GM18873 (cell line): Measurements from ENCODE around the gene ACAN.

Experiments
- ATAC-seq: cut with Tn5 transposase; IDR thresholded peaks from one replicate; pipeline ENCODE4 v1.9.1; 2021; ENCODE audit warnings: mild to moderate bottlenecking, moderate library complexity, moderate number of reproducible peaks; ENCODE audit not compliant: unreplicated experiment, low FRiP score

ACAN gene

DNA sequence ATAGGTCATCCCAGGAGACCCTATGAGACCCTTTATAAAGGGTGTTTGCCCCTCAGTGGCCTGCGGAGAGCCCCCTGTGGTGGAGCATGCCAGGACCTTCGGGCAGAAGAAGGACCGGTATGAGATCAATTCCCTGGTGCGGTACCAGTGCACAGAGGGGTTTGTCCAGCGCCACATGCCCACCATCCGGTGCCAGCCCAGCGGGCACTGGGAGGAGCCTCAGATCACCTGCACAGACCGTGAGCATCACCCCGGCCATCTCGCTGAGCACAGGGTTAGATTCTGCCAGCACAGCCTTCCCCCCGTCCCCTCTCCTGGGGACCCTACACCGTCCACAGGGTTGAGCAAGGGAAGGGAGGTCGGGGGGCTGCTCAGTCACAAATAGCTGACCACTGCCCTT lies 70.5 kb downstream of the ACAN start:
- no peak for ATAC-seq

GRCh38 chr15:88874275-88874674 lies 71.0 kb downstream of the ACAN start:
- ATAC-seq, result no peak

DNA sequence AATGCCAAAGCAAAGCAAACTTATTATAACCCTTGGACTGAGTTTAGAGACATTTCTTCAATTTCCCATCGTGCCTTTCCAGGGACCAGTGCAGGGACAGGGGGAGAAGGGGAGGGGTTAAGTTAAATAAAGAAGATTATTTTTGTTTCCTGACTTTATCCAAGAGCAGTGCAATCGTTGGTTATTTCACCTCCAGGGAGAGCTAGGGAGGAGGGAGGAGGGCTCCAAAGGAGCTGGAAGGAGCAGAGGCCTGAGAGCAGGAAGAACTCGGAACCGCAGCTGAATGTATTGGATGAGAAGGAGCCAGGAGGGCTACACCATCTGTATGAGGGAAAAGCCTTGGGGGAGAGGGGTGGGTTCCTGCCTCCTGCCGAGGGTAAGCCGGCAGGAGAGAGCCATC lies 71.4 kb downstream of the ACAN start:
- ATAC-seq, result no peak

DNA sequence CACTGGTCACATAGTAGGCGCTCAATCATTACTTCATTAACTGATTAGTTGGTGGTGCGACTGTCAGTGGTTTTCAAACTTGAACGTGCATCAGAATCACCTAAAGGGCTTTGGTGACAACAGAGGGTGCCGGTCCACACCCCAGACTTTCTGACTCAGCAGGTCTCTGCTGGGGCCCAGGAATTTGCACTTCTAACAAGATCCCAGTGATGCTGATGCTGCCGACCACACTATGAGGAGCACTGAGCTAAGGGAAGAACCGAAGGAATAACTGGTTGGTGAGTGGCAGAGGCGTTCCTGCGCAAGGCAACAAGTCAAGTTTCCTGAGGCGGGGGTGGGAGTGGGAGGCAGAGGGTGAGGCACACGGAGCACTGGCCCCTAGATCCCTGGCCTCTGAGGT lies 73.3 kb downstream of the ACAN start:
- no peak for ATAC-seq

DNA sequence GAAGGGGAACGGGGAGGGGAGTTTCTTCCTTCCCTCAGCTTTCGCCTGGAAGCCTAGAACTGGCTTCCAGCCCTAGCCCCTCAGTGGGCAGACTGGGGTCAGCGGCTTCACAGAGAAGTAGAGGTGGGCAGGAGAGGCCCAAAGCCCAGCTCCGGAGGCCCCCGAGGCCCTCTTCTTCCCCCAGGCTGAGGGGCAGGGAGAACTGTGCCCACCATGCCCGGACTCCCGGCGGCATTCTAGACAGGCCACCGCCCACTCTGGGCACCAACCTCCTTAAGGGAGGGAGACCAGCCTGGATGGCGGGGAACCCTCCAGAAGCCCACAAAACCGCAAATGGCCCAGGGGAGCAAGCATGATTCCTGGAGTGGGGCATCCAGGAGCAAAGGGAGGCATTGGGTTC lies 74.2 kb downstream of the ACAN start:
- no peak for ATAC-seq

- ATAC-seq, result no peak
These were observed 74.7 kb downstream of the ACAN start for GRCh38 chr15:88877906-88878305.

- no peak for ATAC-seq
These were observed 75.5 kb downstream of the ACAN start for GRCh38 chr15:88878720-88879184.

GRCh38 chr15:88880944-88881740 lies 77.9 kb downstream of the ACAN start:
- no peak for ATAC-seq

DNA sequence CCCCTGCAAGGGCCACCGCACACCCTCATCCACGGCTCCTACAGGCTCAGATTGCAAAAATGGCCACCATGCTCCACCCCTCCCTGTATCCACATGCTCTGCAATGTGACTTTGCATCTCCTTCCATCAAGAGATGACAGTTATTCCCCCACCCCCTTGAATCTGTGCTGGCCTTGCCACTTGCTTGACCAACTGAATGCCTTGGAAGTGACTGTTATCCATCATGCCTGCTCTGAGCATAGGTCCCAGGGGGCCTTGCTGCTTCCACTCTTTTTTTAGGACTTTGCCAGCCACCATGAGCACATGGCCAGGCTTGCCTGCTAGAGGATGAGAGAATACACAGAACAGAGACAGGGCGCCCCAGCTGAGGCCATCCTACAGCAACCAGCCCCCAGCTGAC lies 78.5 kb downstream of the ACAN start:
- no peak for ATAC-seq

DNA sequence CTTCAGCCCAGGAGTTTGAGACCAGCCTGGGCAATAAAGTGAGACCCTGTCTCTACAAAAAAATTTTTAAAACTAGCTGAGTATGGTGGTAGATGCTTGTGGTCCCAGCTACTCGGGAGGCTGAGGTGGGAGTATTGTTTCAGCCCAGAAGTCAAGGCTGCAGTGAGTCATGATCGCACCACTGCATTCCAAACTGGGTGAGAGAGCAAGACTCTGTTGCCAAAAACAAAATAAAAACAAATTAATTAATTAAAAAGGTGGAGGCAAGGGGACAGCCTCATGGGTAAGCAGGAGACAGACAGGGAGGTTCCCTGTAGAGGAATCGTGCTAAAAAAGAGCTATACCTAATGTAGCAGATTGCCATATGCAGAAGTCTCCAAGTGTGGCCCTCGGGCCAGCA lies 79.5 kb downstream of the ACAN start:
- no peak for ATAC-seq

DNA sequence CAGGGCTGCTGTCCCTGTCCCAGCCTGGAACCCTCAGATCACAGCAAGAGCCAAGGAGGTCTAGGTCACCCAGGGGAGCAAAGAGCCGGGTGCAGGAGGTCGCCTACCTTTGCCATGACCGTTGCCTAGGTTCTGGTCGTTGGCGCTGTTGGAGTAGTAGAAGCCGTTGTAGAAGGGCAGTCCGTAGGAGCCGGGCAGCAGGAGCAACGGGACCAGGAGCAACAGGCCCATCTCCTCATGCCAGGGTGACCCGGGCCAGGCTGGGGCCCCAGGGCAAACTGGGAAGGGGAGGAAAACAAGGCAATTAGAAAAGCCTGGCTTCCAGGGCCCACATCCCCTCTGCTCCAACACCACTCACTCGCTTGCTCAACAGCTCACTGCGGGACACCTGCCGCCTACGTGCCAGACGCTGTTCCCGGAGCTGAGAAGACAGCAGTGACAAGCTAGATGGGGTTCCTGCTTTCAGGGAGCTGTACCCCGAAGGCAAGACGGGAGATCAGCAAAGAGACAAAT lies 83.9 kb downstream of the ACAN start:
- no peak for ATAC-seq

- no peak for ATAC-seq
These were observed 85.5 kb downstream of the ACAN start for GRCh38 chr15:88888719-88889118.

GRCh38 chr15:88890495-88890894 lies 87.3 kb downstream of the ACAN start:
- no peak for ATAC-seq

DNA sequence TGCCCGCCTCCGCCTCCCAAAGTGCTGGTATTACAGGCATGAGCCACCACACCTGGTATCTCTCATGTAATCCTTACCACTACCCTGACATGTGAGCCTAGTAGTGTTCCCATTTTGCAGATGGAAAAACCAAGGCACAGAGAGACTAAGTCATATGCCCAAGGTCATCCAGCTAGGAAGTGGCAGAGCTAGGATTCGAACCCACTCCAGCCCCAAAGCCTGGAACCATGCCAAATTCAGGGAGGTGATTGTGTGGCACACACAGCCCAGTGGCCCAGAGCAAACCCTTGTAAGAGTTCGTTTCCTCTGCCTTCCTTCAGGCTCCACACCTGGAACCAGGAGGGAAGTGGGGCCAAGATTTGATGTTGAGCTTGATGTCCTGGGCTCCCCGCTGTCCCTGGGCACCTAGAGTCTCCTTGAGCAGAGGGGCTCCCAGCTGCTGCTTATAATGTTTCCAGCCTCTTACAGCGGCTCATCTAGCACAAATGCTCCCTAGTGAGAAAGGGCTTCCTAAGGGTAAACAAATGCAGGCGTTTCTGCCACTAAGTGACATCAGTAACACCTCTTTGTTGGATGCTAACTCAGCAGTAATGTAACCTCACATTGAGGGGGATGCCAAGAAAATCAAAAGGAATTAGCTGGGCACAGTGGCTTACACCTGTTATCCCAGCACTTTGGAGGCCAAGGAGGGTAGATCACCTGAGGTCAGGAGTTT lies 88.5 kb downstream of the ACAN start:
- ATAC-seq, result no peak

- ATAC-seq, result no peak
These were observed 91.1 kb downstream of the ACAN start for GRCh38 chr15:88894348-88894818.

DNA sequence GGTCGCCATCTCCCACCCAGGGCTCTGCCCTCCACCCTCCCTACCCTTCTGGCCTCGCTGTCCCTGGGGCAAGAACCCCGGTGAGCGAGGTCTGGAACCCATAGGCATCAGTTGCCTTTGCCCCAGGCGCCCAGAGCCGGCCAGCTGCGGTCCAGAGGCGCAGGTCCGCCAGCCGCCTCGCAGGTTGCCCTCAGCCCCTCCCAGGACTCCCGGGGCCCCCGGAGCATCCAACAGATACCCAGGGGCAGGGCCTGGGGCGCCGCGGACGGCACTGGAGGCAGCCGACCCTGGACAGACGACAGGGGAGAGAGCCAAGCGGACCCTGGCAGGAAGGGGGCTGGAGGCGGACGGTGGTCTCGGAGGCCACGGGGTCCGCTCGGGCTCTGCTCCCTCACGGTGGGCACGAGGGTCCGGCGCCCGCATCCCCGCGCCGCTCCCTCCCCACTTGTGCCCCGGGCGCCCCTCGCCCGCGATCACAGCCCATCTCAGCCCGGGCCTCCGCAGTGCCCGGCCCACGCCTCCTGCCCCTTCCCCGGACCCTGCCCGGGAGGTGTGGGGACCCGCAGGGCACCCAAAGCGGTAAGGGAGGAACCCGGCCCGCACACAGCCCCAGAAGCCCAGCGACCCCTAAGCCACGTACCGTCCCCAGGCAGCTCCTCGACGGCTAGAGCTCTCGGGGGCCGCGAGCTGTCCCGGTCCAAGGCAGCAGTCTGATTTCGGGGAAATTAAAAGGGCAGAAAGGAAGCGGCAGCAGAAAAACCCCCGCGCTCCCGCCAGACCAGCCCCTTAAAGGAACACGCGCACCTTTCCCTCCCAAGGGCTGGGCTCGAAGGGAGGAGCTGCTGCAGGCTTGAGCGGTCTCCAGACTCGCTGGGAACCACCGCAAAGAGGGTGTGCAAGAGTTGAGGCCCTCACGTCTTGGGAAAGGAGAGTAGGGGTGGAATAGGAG lies 91.9 kb downstream of the ACAN start, which contains the start of gene HAPLN3:
TSS of gene HAPLN3 (minus strand) at position 726 of the 949 bp plus-strand sequence. CDS start 8,246 bp downstream, outside the sequence.
- no peak for ATAC-seq

DNA sequence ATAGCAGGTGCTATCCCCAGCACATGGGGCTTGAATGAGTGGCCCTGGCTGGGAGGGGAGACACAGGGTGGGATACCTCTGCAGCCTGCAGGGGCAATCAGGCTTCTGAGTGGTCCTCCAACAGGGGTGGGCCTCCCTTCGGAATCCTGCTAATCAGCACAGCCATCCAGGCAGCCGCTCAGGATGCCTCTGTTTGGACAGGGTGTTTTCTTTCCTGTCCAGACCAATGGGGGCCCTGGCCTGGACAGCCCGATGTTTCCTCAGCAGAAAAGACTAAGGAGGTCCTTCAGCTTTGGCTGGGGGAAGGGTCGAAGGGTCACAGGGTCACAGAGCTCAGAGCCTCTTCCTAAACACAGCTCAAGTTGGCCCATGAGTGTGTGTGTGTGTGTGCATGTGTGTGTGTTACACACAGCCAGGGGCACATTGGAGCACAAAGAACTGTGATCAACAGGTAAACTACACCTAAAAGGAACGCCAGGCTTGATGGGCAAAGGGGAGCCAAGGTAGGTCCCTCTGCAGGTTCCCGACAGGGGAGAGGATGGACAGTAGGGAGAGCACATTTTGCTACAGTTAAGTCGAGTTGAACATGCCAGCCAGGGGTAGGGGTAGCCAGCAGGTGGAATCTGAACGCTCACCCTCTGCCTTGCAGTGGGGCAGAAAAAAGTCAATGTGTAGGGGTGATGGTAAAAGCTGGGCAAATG lies 93.2 kb downstream of the ACAN start:
- no peak for ATAC-seq

DNA sequence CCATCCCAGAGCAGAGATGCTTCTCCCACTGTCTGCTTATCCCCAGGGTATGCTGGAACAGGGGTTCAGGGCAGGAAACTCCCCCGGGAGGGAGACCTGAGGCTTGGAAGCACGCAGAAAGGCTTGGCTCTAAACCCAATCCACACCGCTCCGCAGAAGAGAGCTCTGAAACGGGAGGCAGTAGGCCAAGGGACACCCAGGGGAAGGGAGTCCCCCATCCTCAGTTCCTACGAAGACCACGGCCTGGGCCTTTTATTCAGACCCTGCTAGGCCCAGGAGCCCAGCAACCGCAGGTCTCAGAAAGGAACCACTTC lies 93.9 kb downstream of the ACAN start:
- ATAC-seq, result no peak

- ATAC-seq, result no peak
These were observed 94.4 kb downstream of the ACAN start for GRCh38 chr15:88897456-88898194.
